ENCODE measurements around the gene CCDC28A.

Gene CCDC28A

GRCh38 chr6:138776659-138777058 is 3.1 kb downstream of the CCDC28A start:
- no peak for ATAC-seq
- Mint-ChIP-seq H3K27ac (no peak overlapping the region), H3K4me1 (no peaks in the 10 kb centered on the region), H3K36me3 (peaks cover 34% of the 10 kb centered on the region), H3K4me3 (no peak overlapping the region), H3K9me3 (no peaks in the 10 kb centered on the region), H3K27me3 (no peaks in the 10 kb centered on the region)

GRCh38 chr6:138778331-138778730 is 4.8 kb downstream of the CCDC28A start:
- Mint-ChIP-seq H3K4me3 (no peak overlapping the region), H3K4me1 (no peaks in the 10 kb centered on the region), H3K9me3 (no peaks in the 10 kb centered on the region), H3K36me3 (peaks cover 44% of the 10 kb centered on the region), H3K27me3 (no peaks in the 10 kb centered on the region), H3K27ac (no peak overlapping the region)
- ATAC-seq, result no peak

- Mint-ChIP-seq H3K4me3 (no peak overlapping the region), H3K27ac (no peak overlapping the region), H3K4me1 (no peaks in the 10 kb centered on the region), H3K9me3 (no peaks in the 10 kb centered on the region), H3K27me3 (no peaks in the 10 kb centered on the region), H3K36me3 (peaks cover 59% of the 10 kb centered on the region)
- ATAC-seq, result no peak
These were observed 8.7 kb downstream of the CCDC28A start for GRCh38 chr6:138782243-138782642.

GRCh38 chr6:138785079-138785478 is 11.5 kb downstream of the CCDC28A start:
- Mint-ChIP-seq H3K27ac (no peak overlapping the region), H3K4me1 (no peaks in the 10 kb centered on the region), H3K9me3 (no peaks in the 10 kb centered on the region), H3K4me3 (no peak overlapping the region), H3K36me3 (peaks cover 54% of the 10 kb centered on the region), H3K27me3 (no peaks in the 10 kb centered on the region)
- ATAC-seq, result no peak

GRCh38 chr6:138785980-138786379 is 12.4 kb downstream of the CCDC28A start:
- ATAC-seq, result no peak
- no peaks in the 10 kb centered on the region for H3K27me3 Mint-ChIP-seq
- H3K4me3 Mint-ChIP-seq, result no peak overlapping the region
- H3K27ac Mint-ChIP-seq, result no peak overlapping the region
- H3K9me3 Mint-ChIP-seq, result no peaks in the 10 kb centered on the region
- no peaks in the 10 kb centered on the region for H3K4me1 Mint-ChIP-seq
- H3K36me3 Mint-ChIP-seq, result peaks cover 56% of the 10 kb centered on the region

GRCh38 chr6:138787138-138787537 is 13.6 kb downstream of the CCDC28A start:
- H3K36me3 Mint-ChIP-seq, result peaks cover 55% of the 10 kb centered on the region
- ATAC-seq, result no peak

GRCh38 chr6:138795809-138796603 is 22.4 kb downstream of the CCDC28A start, which contains the start of gene ECT2L:
ECT2L (plus strand) TSS chr6:138796087; CDS start chr6:138813275, 17,188 bp downstream.
- H3K4me3 Mint-ChIP-seq, result no peak within 1 kb of the TSS
- peak; percentile 31 for ATAC-seq
- no peaks in the 10 kb centered on the region for H3K27me3 Mint-ChIP-seq
- H3K4me1 Mint-ChIP-seq, result no peaks in the 10 kb centered on the region
- no peak within 1 kb of the TSS for H3K27ac Mint-ChIP-seq
- no peaks in the 10 kb centered on the region for H3K9me3 Mint-ChIP-seq
- peaks cover 29% of the 10 kb centered on the region for H3K36me3 Mint-ChIP-seq

More at GRCh38 chr6:138787138-138787537, 13.6 kb downstream of the CCDC28A start:
- Mint-ChIP-seq H3K9me3 (no peaks in the 10 kb centered on the region), H3K27ac (no peak overlapping the region), H3K4me3 (no peak overlapping the region), H3K27me3 (no peaks in the 10 kb centered on the region), H3K4me1 (no peaks in the 10 kb centered on the region)

- no peak overlapping the region for H3K4me3 Mint-ChIP-seq
- no peak for ATAC-seq
- H3K36me3 Mint-ChIP-seq, result peaks cover 22% of the 10 kb centered on the region
- no peaks in the 10 kb centered on the region for H3K9me3 Mint-ChIP-seq
- H3K27ac Mint-ChIP-seq, result no peak overlapping the region
- no peaks in the 10 kb centered on the region for H3K4me1 Mint-ChIP-seq
- no peaks in the 10 kb centered on the region for H3K27me3 Mint-ChIP-seq
These were observed 23.2 kb downstream of the CCDC28A start for GRCh38 chr6:138796771-138797170.

GRCh38 chr6:138797806-138798446 is 24.4 kb downstream of the CCDC28A start:
- H3K4me3 Mint-ChIP-seq, result no peak overlapping the region
- ATAC-seq, result no peak
- no peaks in the 10 kb centered on the region for H3K27me3 Mint-ChIP-seq
- H3K27ac Mint-ChIP-seq, result no peak overlapping the region
- peaks cover 14% of the 10 kb centered on the region for H3K36me3 Mint-ChIP-seq
- no peaks in the 10 kb centered on the region for H3K4me1 Mint-ChIP-seq
- no peaks in the 10 kb centered on the region for H3K9me3 Mint-ChIP-seq

- Mint-ChIP-seq H3K36me3 (no peaks in the 10 kb centered on the region), H3K9me3 (no peaks in the 10 kb centered on the region), H3K4me3 (no peak overlapping the region), H3K27me3 (peaks cover 14% of the 10 kb centered on the region), H3K4me1 (no peaks in the 10 kb centered on the region), H3K27ac (no peak overlapping the region)
- ATAC-seq, result no peak
These were observed 27.0 kb downstream of the CCDC28A start for GRCh38 chr6:138800377-138801150.

- H3K27ac Mint-ChIP-seq, result no peak overlapping the region
- no peaks in the 10 kb centered on the region for H3K9me3 Mint-ChIP-seq
- peaks cover 15% of the 10 kb centered on the region for H3K27me3 Mint-ChIP-seq
- no peak for ATAC-seq
- peaks cover 12% of the 10 kb centered on the region for H3K4me1 Mint-ChIP-seq
- H3K4me3 Mint-ChIP-seq, result no peak overlapping the region
- no peaks in the 10 kb centered on the region for H3K36me3 Mint-ChIP-seq
These were observed 29.8 kb downstream of the CCDC28A start for GRCh38 chr6:138803331-138803730.

GRCh38 chr6:138803861-138804260 is 30.3 kb downstream of the CCDC28A start:
- Mint-ChIP-seq H3K4me1 (peaks cover 12% of the 10 kb centered on the region), H3K4me3 (no peak overlapping the region), H3K27me3 (peaks cover 15% of the 10 kb centered on the region), H3K36me3 (no peaks in the 10 kb centered on the region), H3K27ac (no peak overlapping the region), H3K9me3 (no peaks in the 10 kb centered on the region)
- no peak for ATAC-seq

GRCh38 chr6:138805016-138805765 is 31.6 kb downstream of the CCDC28A start:
- Mint-ChIP-seq H3K27ac (no peak overlapping the region), H3K4me3 (no peak overlapping the region), H3K4me1 (peaks cover 12% of the 10 kb centered on the region), H3K9me3 (no peaks in the 10 kb centered on the region), H3K27me3 (peaks cover 15% of the 10 kb centered on the region), H3K36me3 (no peaks in the 10 kb centered on the region)
- ATAC-seq, result no peak

GRCh38 chr6:138806889-138807288 is 33.3 kb downstream of the CCDC28A start:
- no peak for ATAC-seq
- H3K9me3 Mint-ChIP-seq, result no peaks in the 10 kb centered on the region
- H3K4me3 Mint-ChIP-seq, result no peak overlapping the region
- peaks cover 15% of the 10 kb centered on the region for H3K27me3 Mint-ChIP-seq
- no peak overlapping the region for H3K27ac Mint-ChIP-seq
- H3K4me1 Mint-ChIP-seq, result peaks cover 12% of the 10 kb centered on the region
- H3K36me3 Mint-ChIP-seq, result no peaks in the 10 kb centered on the region

GRCh38 chr6:138809677-138810076 is 36.1 kb downstream of the CCDC28A start:
- Mint-ChIP-seq H3K36me3 (no peaks in the 10 kb centered on the region), H3K27me3 (peaks cover 10% of the 10 kb centered on the region), H3K9me3 (no peaks in the 10 kb centered on the region), H3K4me1 (peaks cover 12% of the 10 kb centered on the region), H3K27ac (no peak overlapping the region), H3K4me3 (no peak overlapping the region)
- ATAC-seq, result no peak

Data from stimulated activated memory B cell treated with anti-CD40 and anti-IgM and Interleukin-4, amounts not matched to agents 10 μg/mL and 1 μg/mL and 100 μg/mL, for 72 hours (primary cell).